Caco-2 (cell line): ENCODE results near the gene MRPS35. TPM values are rescaled to one million over a fixed set of nuclear protein-coding genes. Genes with fewer than 3 reads are reported as not detected.

Experiments
- BruUV-seq: library from RNA; stranded (reverse); fragments of 400-500 nt; replicated peaks from 2 replicates; lab custom pipeline; 2021; lab: Mats Ljungman, UMichigan
- CTCF ChIA-PET: fragments of 300-600 bp; sonication (Branson Sonifier 250); formaldehyde crosslinking; loops from one replicate; lab custom pipeline; 2022; ENCODE audit warnings: antibody characterized with exemption; lab: Charles Lee
- POLR2A ChIA-PET: fragments of 300-600 bp; sonication (Branson Sonifier 250); formaldehyde crosslinking; loops from one replicate; lab custom pipeline; 2022; ENCODE audit warnings: antibody characterized with exemption; lab: Charles Lee
- DNase-seq, 2 experiments: peaks; one replicate each; pipeline versions ENCODE4 v3.0.0 to v3.0.0-alpha.2; 2020 to 2022
- H3K27me3 ChIP-seq: replicated peaks from 2 replicates; pipeline ENCODE4 v1.6.0; 2011; ENCODE audit warnings: low read length; ENCODE audit not compliant: control insufficient read depth, insufficient read depth
- H3K36me3 ChIP-seq: 2 replicates; pipeline ENCODE4 v1.5.1; 2011; ENCODE audit warnings: low read length; ENCODE audit not compliant: control insufficient read depth, insufficient read depth
- H3K4me1 ChIP-seq: fragments of 250-450 bp; sonication (Bioruptor Pico); 2 replicates; pipeline ENCODE4 v1.5.1; 2020; ENCODE audit warnings: mild to moderate bottlenecking
- H3K4me3 ChIP-seq: 2 replicates; pipeline ENCODE4 v1.5.1; 2011; ENCODE audit warnings: low read depth, mild to moderate bottlenecking, control low read depth, low read length
- H3K9me3 ChIP-seq: fragments of 250-450 bp; sonication (Bioruptor Pico); 2 replicates; pipeline ENCODE4 v1.5.1; 2020; ENCODE audit warnings: mild to moderate bottlenecking, moderate library complexity
- H3K27ac Mint-ChIP-seq: one replicate; pipeline ENCODE4 v1.8.0; 2022; ENCODE audit warnings: mixed read lengths; ENCODE audit not compliant: unreplicated experiment
- H3K27me3 Mint-ChIP-seq: one replicate; pipeline ENCODE4 v1.8.0; 2022; ENCODE audit warnings: mixed read lengths; ENCODE audit not compliant: insufficient read depth, unreplicated experiment
- H3K36me3 Mint-ChIP-seq: one replicate; pipeline ENCODE4 v1.8.0; 2022; ENCODE audit warnings: mild to moderate bottlenecking, mixed read lengths; ENCODE audit not compliant: insufficient read depth, unreplicated experiment
- H3K4me1 Mint-ChIP-seq: one replicate; pipeline ENCODE4 v1.8.0; 2022; ENCODE audit warnings: low read depth, mixed read lengths; ENCODE audit not compliant: unreplicated experiment
- H3K4me3 Mint-ChIP-seq: one replicate; pipeline ENCODE4 v1.8.0; 2022; ENCODE audit warnings: mild to moderate bottlenecking, moderate library complexity, mixed read lengths; ENCODE audit not compliant: unreplicated experiment
- H3K9me3 Mint-ChIP-seq: one replicate; pipeline ENCODE4 v1.8.0; 2022; ENCODE audit warnings: mixed read lengths; ENCODE audit not compliant: unreplicated experiment
- CTCF ChIP-seq, 2 experiments: fragments of 200-600 bp in 1 of 2; IDR thresholded peaks; 1 replicate in 1 of 2; 2 replicates in 1 of 2; pipeline versions ENCODE4 v1.5.1 to v1.8.0; 2011 to 2022; ENCODE audit warnings: antibody characterized with exemption in 1 of 2, control low read depth in 1 of 2, inconsistent platforms in 1 of 2, low read depth in 1 of 2, low read length in 1 of 2, mild to moderate bottlenecking in 1 of 2, moderate library complexity in 1 of 2; ENCODE audit not compliant: insufficient read depth in 1 of 2, severe bottlenecking in 1 of 2, unreplicated experiment in 1 of 2
- intact Hi-C: fragments of 100-400 bp; cut with micrococcal nuclease; formaldehyde crosslinking; loops from one replicate; pipeline ENCODE4 v1.10.0; 2022; ENCODE audit not compliant: unreplicated experiment
- total RNA-seq: library from RNA; stranded (reverse); gene quantifications from 2 replicates; pipeline ENCODE4 v1.2.3, GENCODE V29; 2022

The MRPS35 gene
- total RNA-seq, 1 experiment from 2014 or later = 135 TPM

DNA sequence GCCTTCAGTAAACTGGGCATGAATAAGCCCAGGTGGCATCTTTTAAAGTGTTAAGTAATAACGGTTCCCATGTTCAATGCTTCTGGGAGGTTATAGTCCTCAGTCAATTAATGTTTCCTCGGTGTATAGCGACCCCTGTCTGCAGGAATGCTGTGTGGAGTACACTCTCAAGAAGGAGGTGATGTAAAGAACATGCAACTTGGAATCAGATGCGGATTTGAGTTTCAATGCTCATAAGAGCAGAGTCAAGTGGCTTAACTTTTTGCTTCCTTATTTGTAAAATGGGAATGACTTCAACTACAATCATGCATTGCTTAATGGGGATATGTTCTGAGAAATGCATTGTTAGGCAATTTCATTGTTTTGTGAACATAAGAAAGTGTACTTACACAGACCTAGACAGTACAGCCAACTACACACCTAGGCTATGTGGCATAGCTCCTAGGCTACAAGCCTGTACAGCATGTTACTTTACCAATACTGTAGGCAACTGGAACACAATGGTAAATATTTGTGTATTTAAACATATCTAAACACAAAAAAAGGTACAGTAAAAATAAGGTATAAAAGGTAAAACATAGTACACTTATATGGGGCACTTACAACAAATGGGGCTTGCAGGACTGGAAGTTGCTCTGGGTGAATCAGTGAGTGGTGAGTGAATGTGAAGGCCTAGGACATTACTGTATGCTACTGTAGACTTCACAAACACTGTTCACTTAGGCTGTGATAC is 6.7 kb upstream of the MRPS35 start:
- no peaks in the 10 kb centered on the region for H3K27me3 ChIP-seq
- intact Hi-C loops = loop anchor here (1.0 to 5.0 kb wide), 4 partner anchors 52 to 280 kb away; partner anchors contain the start of gene PPFIBP1
- no peaks in the 10 kb centered on the region for H3K4me1 ChIP-seq
- ChIA-PET CTCF (interaction anchor here (1.1 kb wide), 1 partner anchor 279 kb away, joined by 3 read pairs; no protein-coding TSS in a partner anchor), POLR2A (no interaction called here)
- Mint-ChIP-seq H3K4me1 (no peaks in the 10 kb centered on the region), H3K4me3 (no peak overlapping the region), H3K9me3 (no peaks in the 10 kb centered on the region), H3K27ac (peak overlapping the region; percentile 72), H3K27me3 (no peaks in the 10 kb centered on the region), H3K36me3 (peaks cover 8% of the 10 kb centered on the region)
- DNase-seq = peak; percentile 86 to 92
- BruUV-seq = no TSS peak
- no peaks in the 10 kb centered on the region for H3K9me3 ChIP-seq
- H3K36me3 ChIP-seq = no peaks in the 10 kb centered on the region
- H3K4me3 ChIP-seq = no peak overlapping the region
- peak; percentile 93 to 95 for TF ChIP-seq CTCF (IDR thresholded peaks at IDR 0.05; ENCODE audit: insufficient read depth in 1 of 2, low read depth in 1 of 2, low read length in 1 of 2, severe bottlenecking in 1 of 2, unreplicated experiment in 1 of 2)

DNA sequence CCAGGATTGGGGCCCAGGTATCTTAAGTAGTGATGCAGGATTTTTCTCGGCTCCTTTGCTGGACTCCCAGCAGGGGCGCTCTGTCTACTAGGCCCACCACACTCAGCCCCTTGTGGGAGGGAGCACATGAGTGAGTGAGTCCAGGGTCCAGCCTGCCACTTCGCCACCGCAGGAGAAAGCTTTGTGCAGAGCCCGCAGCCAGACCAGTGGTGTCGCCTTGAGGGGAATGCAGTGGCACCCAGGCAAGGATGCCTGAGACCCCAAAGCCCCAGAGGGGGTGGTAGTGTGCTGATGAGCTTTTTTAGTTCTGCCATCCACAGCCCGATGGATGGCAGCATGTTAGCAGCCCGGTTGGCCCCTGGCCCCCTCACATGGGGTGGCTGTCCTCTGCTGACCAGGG is 5.4 kb upstream of the MRPS35 start:
- CTCF ChIA-PET = no interaction called here
- POLR2A ChIA-PET = no interaction called here
- Histone ChIP-seq H3K27me3 (no peaks in the 10 kb centered on the region), H3K9me3 (no peaks in the 10 kb centered on the region), H3K4me1 (no peaks in the 10 kb centered on the region), H3K36me3 (no peaks in the 10 kb centered on the region), H3K4me3 (no peak overlapping the region)
- peak; percentile 40 to 53 for DNase-seq
- no peaks in the 10 kb centered on the region for H3K27me3 Mint-ChIP-seq
- H3K4me1 Mint-ChIP-seq = no peaks in the 10 kb centered on the region
- H3K36me3 Mint-ChIP-seq = no peaks in the 10 kb centered on the region
- H3K27ac Mint-ChIP-seq = no peak overlapping the region
- no peaks in the 10 kb centered on the region for H3K9me3 Mint-ChIP-seq
- TF ChIP-seq CTCF (IDR thresholded peaks at IDR 0.05; ENCODE audit: insufficient read depth in 1 of 2, low read depth in 1 of 2, low read length in 1 of 2, severe bottlenecking in 1 of 2, unreplicated experiment in 1 of 2) = peak in 1 of 2 experiments; percentile 38
- intact Hi-C loops = no loop called here
- BruUV-seq = no TSS peak
- no peak overlapping the region for H3K4me3 Mint-ChIP-seq

DNA sequence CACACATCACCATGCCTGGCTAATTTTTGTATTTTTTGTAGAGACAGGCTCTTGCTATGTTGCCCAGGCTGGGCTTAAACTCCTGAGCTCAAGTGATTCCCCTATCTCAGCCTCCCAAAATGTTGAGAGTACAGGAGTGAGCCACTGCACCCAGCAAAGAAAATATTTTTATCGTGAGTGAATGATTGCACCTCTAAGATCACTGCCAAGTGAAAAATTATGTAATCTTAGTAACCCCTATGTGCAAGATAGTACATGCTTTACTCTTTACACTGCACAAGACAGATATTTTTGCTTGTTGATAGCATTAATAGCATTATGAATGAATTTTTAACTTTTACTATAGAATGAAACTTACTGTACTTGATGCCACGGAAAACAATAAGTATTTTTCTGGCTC is 3.4 kb upstream of the MRPS35 start:
- Mint-ChIP-seq H3K9me3 (no peaks in the 10 kb centered on the region), H3K36me3 (peaks cover 8% of the 10 kb centered on the region), H3K4me1 (peaks cover 8% of the 10 kb centered on the region), H3K27me3 (no peaks in the 10 kb centered on the region), H3K4me3 (no peak overlapping the region), H3K27ac (no peak overlapping the region)
- intact Hi-C loops = no loop called here
- POLR2A ChIA-PET = no interaction called here
- no peaks in the 10 kb centered on the region for H3K4me1 ChIP-seq
- H3K4me3 ChIP-seq = no peak overlapping the region
- no peaks in the 10 kb centered on the region for H3K36me3 ChIP-seq
- no TSS peak for BruUV-seq
- TF ChIP-seq CTCF (IDR thresholded peaks at IDR 0.05; ENCODE audit: insufficient read depth in 1 of 2, low read depth in 1 of 2, low read length in 1 of 2, severe bottlenecking in 1 of 2, unreplicated experiment in 1 of 2) = no peak
- H3K27me3 ChIP-seq = no peaks in the 10 kb centered on the region
- CTCF ChIA-PET = no interaction called here
- no peaks in the 10 kb centered on the region for H3K9me3 ChIP-seq
- no peak for DNase-seq
